DOHH2 (cell line): ENCODE measurements around the gene PPA1.
"Not testable (repeated sequence)": the region's sequence is repeated elsewhere in the genome, so short reads cannot be mapped to it uniquely, and the experiment has no call there.

ENCODE experiments used
- H3F3A ChIP-seq: fragments of 200-600 bp; sonication (generic), shearing (Covaris generic); 2 replicates; pipeline ENCODE4 v1.6.0; 2016; ENCODE audit warnings: antibody characterized with exemption, mild to moderate bottlenecking; ENCODE audit not compliant: control insufficient read depth, insufficient read depth
- H3K27ac ChIP-seq: fragments of 200-600 bp; sonication (generic); 2 replicates; pipeline ENCODE4 v1.5.1; 2014; ENCODE audit warnings: low read depth, mild to moderate bottlenecking, low read length, moderate library complexity
- H3K27me3 ChIP-seq: fragments of 200-600 bp; sonication (generic); 2 replicates; pipeline ENCODE4 v1.6.1; 2014; ENCODE audit warnings: mild to moderate bottlenecking, low read length, mixed read lengths; ENCODE audit not compliant: control insufficient read depth
- H3K36me3 ChIP-seq: fragments of 200-600 bp; sonication (generic); 2 replicates; pipeline ENCODE4 v1.6.1; 2014; ENCODE audit warnings: mild to moderate bottlenecking, low read length, moderate library complexity, mixed read lengths; ENCODE audit not compliant: control insufficient read depth
- H3K4me1 ChIP-seq: fragments of 200-600 bp; sonication (generic); 2 replicates; pipeline ENCODE4 v1.6.1; 2014; ENCODE audit warnings: mild to moderate bottlenecking, low read length, mixed read lengths; ENCODE audit not compliant: control insufficient read depth
- H3K4me2 ChIP-seq: fragments of 200-600 bp; sonication (generic); 2 replicates; pipeline ENCODE4 v1.6.0; 2014; ENCODE audit warnings: mild to moderate bottlenecking, low read length, moderate library complexity
- H3K4me3 ChIP-seq: fragments of 200-600 bp; sonication (generic); 2 replicates; pipeline ENCODE4 v1.5.1; 2014; ENCODE audit warnings: mild to moderate bottlenecking, low read length, mixed read lengths
- H3K79me2 ChIP-seq: fragments of 200-600 bp; sonication (generic); 2 replicates; pipeline ENCODE4 v1.6.1; 2014; ENCODE audit warnings: mild to moderate bottlenecking, low read length, mixed read lengths; ENCODE audit not compliant: control insufficient read depth
- H3K9me2 ChIP-seq: fragments of 200-600 bp; sonication (generic); replicated peaks from 2 replicates; pipeline ENCODE4 v1.6.1; 2014; ENCODE audit warnings: mild to moderate bottlenecking, low read length, mixed read lengths; ENCODE audit not compliant: control insufficient read depth
- H3K9me3 ChIP-seq: fragments of 200-600 bp; sonication (generic); 2 replicates; pipeline ENCODE4 v1.6.1; 2014; ENCODE audit warnings: antibody characterized with exemption, low read length, mixed read lengths; ENCODE audit not compliant: control insufficient read depth, insufficient read depth
- H4K20me1 ChIP-seq: fragments of 200-600 bp; sonication (generic); 2 replicates; pipeline ENCODE4 v1.6.0; 2014; ENCODE audit warnings: low read depth, mild to moderate bottlenecking, antibody characterized with exemption, low read length, moderate library complexity; ENCODE audit not compliant: control insufficient read depth, insufficient read depth
- EZH2phosphoT487 ChIP-seq: fragments of 200-600 bp; sonication (generic); IDR thresholded peaks from 2 replicates; pipeline ENCODE4 v1.6.1; 2017; ENCODE audit warnings: borderline replicate concordance, mild to moderate bottlenecking, antibody characterized with exemption, low read length, moderate library complexity, mixed read lengths
- TF ChIP-seq, protein P1 (sequence below): fragments of 200-600 bp; sonication (generic); IDR thresholded peaks from one replicate; pipeline ENCODE4 v1.5.1; 2014; ENCODE audit warnings: antibody characterized with exemption, mild to moderate bottlenecking, low read depth, low read length; ENCODE audit not compliant: poor library complexity, severe bottlenecking

The PPA1 gene

DNA sequence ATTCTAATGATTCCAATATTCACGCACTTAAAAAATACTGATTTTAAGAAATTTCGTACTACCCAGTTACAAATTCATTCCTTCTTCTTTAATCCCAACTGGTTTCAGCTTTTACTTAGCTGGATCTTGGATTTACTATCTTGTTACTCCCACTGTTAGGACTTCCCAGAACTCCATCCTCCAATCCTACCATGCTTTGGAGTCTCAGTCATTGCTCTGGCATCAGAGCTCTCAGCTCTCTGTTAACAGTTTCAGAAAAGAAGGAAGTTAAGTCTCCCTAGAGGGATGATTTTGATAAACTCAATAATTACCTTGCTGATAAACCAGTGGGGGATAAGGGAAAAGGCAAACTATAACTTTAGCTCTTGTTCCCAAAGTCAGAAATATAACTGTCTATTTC lies 9.5 kb downstream of the PPA1 start:
- H3K9me2 ChIP-seq = no peaks in the 10 kb centered on the region
- no peak overlapping the region for H3K4me2 ChIP-seq
- H3K36me3 ChIP-seq = peaks cover 82% of the 10 kb centered on the region
- H3K27ac ChIP-seq = peak overlapping the region; percentile 13; the same call in 1 of the 2 replicates
- H4K20me1 ChIP-seq = peaks cover 7% of the 10 kb centered on the region
- TF ChIP-seq, protein P1, sequence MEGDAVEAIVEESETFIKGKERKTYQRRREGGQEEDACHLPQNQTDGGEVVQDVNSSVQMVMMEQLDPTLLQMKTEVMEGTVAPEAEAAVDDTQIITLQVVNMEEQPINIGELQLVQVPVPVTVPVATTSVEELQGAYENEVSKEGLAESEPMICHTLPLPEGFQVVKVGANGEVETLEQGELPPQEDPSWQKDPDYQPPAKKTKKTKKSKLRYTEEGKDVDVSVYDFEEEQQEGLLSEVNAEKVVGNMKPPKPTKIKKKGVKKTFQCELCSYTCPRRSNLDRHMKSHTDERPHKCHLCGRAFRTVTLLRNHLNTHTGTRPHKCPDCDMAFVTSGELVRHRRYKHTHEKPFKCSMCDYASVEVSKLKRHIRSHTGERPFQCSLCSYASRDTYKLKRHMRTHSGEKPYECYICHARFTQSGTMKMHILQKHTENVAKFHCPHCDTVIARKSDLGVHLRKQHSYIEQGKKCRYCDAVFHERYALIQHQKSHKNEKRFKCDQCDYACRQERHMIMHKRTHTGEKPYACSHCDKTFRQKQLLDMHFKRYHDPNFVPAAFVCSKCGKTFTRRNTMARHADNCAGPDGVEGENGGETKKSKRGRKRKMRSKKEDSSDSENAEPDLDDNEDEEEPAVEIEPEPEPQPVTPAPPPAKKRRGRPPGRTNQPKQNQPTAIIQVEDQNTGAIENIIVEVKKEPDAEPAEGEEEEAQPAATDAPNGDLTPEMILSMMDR = no peak
- TF ChIP-seq EZH2phosphoT487 = no peak
- H3K79me2 ChIP-seq = peaks cover 87% of the 10 kb centered on the region
- H3F3A ChIP-seq = peaks cover 40% of the 10 kb centered on the region
- H3K9me3 ChIP-seq = no peaks in the 10 kb centered on the region
- H3K4me3 ChIP-seq = no peak overlapping the region
- H3K27me3 ChIP-seq = no peaks in the 10 kb centered on the region
- peaks cover 31% of the 10 kb centered on the region for H3K4me1 ChIP-seq

DNA sequence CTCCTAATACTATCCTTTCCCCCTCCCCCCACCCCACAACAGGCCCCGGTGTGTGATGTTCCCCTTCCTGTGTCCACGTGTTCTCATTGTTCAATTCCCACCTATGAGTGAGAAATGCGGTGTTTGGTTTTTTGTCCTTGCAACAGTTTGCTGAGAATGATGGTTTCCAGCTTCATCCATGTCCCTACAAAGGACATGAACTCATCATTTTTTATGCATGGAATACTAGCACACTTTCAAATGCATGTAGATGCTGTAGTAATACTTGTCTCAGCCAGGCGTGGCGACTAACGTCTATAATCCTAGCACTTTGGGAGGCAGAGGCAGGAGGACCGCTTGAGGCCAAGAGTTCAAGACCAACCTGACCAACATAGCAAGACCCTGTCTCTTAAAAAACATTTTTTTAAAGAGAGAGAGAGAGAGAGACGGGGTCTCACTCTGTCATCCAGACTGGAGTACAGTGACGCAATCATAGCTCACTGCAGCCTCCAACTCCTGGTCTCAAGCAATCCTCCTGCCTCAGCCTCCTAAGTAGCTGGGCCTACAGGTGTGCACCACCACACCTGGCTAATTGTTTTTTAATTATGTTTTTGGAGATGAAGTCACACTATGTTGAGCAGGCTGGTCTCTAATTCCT lies 10.3 kb downstream of the PPA1 start:
- H3K9me3 ChIP-seq, H3K27ac ChIP-seq, H3K4me2 ChIP-seq, H3K9me2 ChIP-seq, H4K20me1 ChIP-seq, H3K4me3 ChIP-seq, H3K27me3 ChIP-seq: not testable (repeated sequence)
- Histone ChIP-seq H3K4me1 (peaks cover 23% of the 10 kb centered on the region), H3K36me3 (peaks cover 82% of the 10 kb centered on the region), H3F3A (peaks cover 40% of the 10 kb centered on the region), H3K79me2 (peaks cover 85% of the 10 kb centered on the region)

DNA sequence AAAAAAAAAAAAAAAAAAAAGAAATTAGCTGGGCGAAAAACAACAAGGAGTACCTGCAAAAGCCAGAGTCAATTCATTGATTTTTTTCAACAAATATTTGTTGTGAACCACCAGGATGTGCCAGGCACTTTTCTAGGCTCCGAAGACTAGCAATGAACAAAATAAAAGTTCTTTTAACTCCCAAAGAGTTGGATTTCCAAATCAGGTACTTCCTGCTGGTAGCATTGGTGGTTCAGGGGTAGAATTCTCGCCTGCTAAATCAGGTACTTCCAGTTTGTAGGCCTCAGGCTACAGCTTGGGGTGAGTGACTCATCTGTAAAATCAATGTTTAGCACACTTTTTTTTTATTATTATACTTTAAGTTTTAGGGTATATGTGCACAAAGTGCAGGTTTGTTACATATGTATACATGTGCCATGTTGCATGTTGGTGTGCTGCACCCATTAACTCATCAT lies 10.9 kb downstream of the PPA1 start:
- H3K4me1 ChIP-seq = peaks cover 19% of the 10 kb centered on the region
- H3F3A ChIP-seq = peaks cover 40% of the 10 kb centered on the region
- H3K36me3 ChIP-seq = peaks cover 82% of the 10 kb centered on the region
- no peak overlapping the region for H3K4me3 ChIP-seq
- H3K9me2 ChIP-seq = no peaks in the 10 kb centered on the region
- H4K20me1 ChIP-seq = peaks cover 7% of the 10 kb centered on the region
- no peak for TF ChIP-seq EZH2phosphoT487
- TF ChIP-seq, protein P1 = no peak
- H3K27ac ChIP-seq = no peak overlapping the region
- no peak overlapping the region for H3K4me2 ChIP-seq
- H3K27me3 ChIP-seq = no peaks in the 10 kb centered on the region
- no peaks in the 10 kb centered on the region for H3K9me3 ChIP-seq
- H3K79me2 ChIP-seq = peaks cover 84% of the 10 kb centered on the region

DNA sequence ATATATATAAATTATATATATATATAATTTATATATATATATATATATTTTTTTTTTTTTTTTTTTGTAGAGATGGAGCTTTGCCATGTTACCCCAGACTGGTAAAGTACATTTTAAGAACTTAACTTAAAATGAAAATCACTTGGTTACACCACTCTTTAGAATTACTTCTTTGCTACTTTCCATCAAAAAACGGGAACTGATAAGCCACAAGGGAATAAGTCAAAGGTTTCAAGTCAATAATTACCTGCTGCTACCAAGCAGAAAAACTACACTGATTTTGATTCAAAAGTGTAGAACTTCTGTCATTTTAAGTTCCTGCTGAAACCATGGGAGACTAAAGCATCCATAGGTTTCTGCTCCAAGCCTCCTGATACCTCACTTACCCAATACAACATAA lies 12.2 kb downstream of the PPA1 start:
- Histone ChIP-seq H3K9me3 (no peaks in the 10 kb centered on the region), H3K27me3 (no peaks in the 10 kb centered on the region), H3F3A (peaks cover 33% of the 10 kb centered on the region), H4K20me1 (peaks cover 7% of the 10 kb centered on the region), H3K79me2 (peaks cover 73% of the 10 kb centered on the region), H3K4me1 (peaks cover 14% of the 10 kb centered on the region), H3K9me2 (no peaks in the 10 kb centered on the region), H3K4me3 (no peak overlapping the region), H3K36me3 (peaks cover 81% of the 10 kb centered on the region), H3K4me2 (peak overlapping the region; percentile 14; the same call in 1 of the 2 replicates), H3K27ac (no peak overlapping the region)
- TF ChIP-seq, protein P1 = no peak
- no peak for TF ChIP-seq EZH2phosphoT487
